Natural killer cell (primary cell): ENCODE results near the gene RAB3D. TPM values are rescaled to one million over a fixed set of nuclear protein-coding genes. Genes with fewer than 3 reads are reported as not detected.

Source experiments
- ATAC-seq, 3 donors: fragments of 150-1000 bp in 2 of 3; fragments of 200-7000 bp in 1 of 3; cut with Tn5 transposase; 1 replicate in 1 of 3; 2 replicates in 2 of 3; pipeline ENCODE4 v1.10.0; 2021; ENCODE audit warnings: mild to moderate bottlenecking in 2 of 3, moderate library complexity in 2 of 3
- DNase-seq, 2 donors: peaks; one replicate each; pipeline versions ENCODE4 v3.0.0 to v3.0.0-alpha.2; 2013 to 2021; ENCODE audit warnings: mixed read lengths in 1 of 2
- H3K27ac ChIP-seq: one replicate; pipeline ENCODE4 v1.5.1; 2013; ENCODE audit warnings: mild to moderate bottlenecking, low read length
- H3K27me3 ChIP-seq: one replicate; pipeline ENCODE4 v1.6.1; 2013; ENCODE audit warnings: low read length; ENCODE audit not compliant: control insufficient read depth, insufficient read depth
- H3K36me3 ChIP-seq: one replicate; pipeline ENCODE4 v1.6.1; 2013; ENCODE audit warnings: low read length; ENCODE audit not compliant: control insufficient read depth, insufficient read depth
- H3K4me1 ChIP-seq: one replicate; pipeline ENCODE4 v1.6.1; 2013; ENCODE audit warnings: low read length; ENCODE audit not compliant: control insufficient read depth, insufficient read depth
- H3K4me3 ChIP-seq: one replicate; pipeline ENCODE4 v1.5.1; 2013; ENCODE audit warnings: low read length
- H3K9me3 ChIP-seq: one replicate; pipeline ENCODE4 v1.6.1; 2013; ENCODE audit warnings: low read length; ENCODE audit not compliant: control insufficient read depth, insufficient read depth
- H3K27ac Mint-ChIP-seq, 2 donors: one replicate each; pipeline ENCODE4 v1.8.0; 2022; ENCODE audit warnings: mild to moderate bottlenecking in 2 of 2, mixed read lengths in 2 of 2, moderate library complexity in 1 of 2
- H3K27me3 Mint-ChIP-seq, 2 donors: one replicate each; pipeline ENCODE4 v1.8.0; 2022; ENCODE audit warnings: low read depth in 2 of 2, mixed read lengths in 2 of 2
- H3K36me3 Mint-ChIP-seq: one replicate; pipeline ENCODE4 v1.8.0; 2022; ENCODE audit warnings: mixed read lengths
- H3K4me1 Mint-ChIP-seq, 2 donors: one replicate each; pipeline ENCODE4 v1.8.0; 2022; ENCODE audit warnings: mixed read lengths in 2 of 2
- H3K4me3 Mint-ChIP-seq: one replicate; pipeline ENCODE4 v1.8.0; 2022; ENCODE audit warnings: mild to moderate bottlenecking, moderate library complexity, mixed read lengths
- H3K9me3 Mint-ChIP-seq, 2 donors: one replicate each; pipeline ENCODE4 v1.8.0; 2022; ENCODE audit warnings: mixed read lengths in 2 of 2
- CTCF ChIP-seq: fragments of 200-600 bp; IDR thresholded peaks from one replicate; pipeline ENCODE4 v1.8.0; 2022; ENCODE audit warnings: antibody characterized with exemption
- WGBS: methylation state at CpG from one replicate; pipeline ENCODE4 v1.1.7; 2013; ENCODE audit warnings: missing lambda C conversion rate; ENCODE audit not compliant: insufficient coverage; 5-methylcytosine and 5-hydroxymethylcytosine counted together
- intact Hi-C: fragments of 100-400 bp; cut with micrococcal nuclease; formaldehyde crosslinking; loops from one replicate; pipeline ENCODE4 v1.14.2; 2022
- total RNA-seq, 4 donors: library from RNA; stranded (reverse); fragments of 120-200 nt in 1 of 4; gene quantifications; one replicate each; pipeline versions ENCODE4 v1.2.3 to v1.2.4, GENCODE V29; 2013 to 2022

The RAB3D gene
- total RNA-seq, 3 donors from 2014 or later (not counting 1 experiment from before 2014, with no cell fraction given): 14.3 to 20.0 (median 15.7) TPM

DNA sequence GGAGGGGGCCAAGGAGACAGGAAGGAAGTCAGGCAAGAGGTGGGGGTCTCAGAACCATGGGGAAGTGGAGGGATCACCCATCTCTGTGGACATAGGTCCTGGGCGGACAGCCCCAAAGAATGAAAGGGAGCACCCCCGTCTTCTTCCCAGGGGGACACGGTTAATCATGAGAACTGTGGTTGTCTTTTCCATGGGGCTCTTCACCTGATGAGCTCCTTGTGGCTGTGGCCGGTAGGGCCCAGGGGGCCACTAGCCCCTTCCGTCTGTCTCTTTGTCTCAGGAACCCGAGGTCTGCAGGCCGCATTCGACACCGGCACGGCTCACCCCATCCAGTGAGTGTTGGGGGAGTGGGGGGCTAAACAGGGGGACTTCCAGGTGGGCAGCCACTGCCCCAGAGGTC, 24.4 kb upstream of the RAB3D start:
- no peak for TF ChIP-seq CTCF
- no peak overlapping the region for H3K27ac ChIP-seq
- intact Hi-C loops: no loop called here
- H3K27me3 Mint-ChIP-seq: no peaks in the 10 kb centered on the region
- no peak overlapping the region for H3K27ac Mint-ChIP-seq
- H3K9me3 ChIP-seq: no peaks in the 10 kb centered on the region
- H3K9me3 Mint-ChIP-seq: no peaks in the 10 kb centered on the region
- no peak overlapping the region for H3K4me3 ChIP-seq
- DNase-seq: no peak
- no peaks in the 10 kb centered on the region for H3K4me1 Mint-ChIP-seq
- WGBS: 96% methylated on average over 10 of the region's 10 CpGs
- H3K36me3 ChIP-seq: peaks cover 2% of the 10 kb centered on the region
- no peaks in the 10 kb centered on the region for H3K27me3 ChIP-seq
- no peak overlapping the region for H3K4me3 Mint-ChIP-seq
- no peaks in the 10 kb centered on the region for H3K4me1 ChIP-seq
- no peak for ATAC-seq
- H3K36me3 Mint-ChIP-seq: no peaks in the 10 kb centered on the region

DNA sequence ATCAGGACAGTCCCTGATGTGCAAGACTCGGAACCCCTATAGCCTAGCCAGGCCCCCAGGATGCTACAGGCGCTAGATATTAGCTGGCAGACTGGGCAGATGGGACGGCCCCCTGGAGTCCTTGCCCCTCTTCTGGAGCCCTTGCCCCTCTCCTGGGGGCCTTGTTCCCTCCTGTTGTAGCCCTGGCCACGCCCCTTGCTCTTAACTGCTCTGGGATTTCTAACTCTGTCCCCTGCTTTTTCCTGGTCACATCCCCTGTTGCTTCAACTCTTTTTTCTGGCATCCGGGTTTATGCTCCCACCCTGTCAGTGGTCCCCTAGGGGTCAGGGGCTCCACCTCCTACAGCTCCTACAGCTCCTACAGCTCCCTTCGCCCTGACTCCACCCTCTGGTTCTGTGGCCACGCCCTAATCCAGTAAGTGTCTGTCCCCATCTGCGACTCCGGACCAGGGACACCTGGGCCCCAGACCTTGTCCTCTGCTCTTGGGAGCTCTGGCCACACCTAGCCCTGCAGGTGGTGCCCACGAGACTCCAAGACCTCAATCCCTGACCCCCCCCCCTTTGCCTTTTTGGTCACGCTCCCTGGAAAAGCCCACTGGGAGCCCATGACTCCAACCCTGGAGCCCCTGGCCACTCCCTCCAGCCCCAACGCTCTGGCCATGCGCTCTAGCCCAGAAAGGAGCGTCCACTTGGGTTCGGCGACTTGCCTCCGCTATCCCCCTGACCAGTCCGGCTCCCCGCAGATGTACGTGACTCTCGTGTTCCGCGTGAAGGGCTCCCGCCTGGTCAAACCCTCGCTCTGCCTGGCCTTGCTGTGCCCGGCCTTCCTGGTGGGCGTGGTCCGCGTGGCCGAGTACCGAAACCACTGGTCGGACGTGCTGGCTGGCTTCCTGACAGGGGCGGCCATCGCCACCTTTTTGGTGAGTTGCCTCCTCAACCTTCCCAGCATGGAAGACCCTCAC, 22.6 kb upstream of the RAB3D start:
- H3K36me3 ChIP-seq: no peaks in the 10 kb centered on the region
- DNase-seq: no peak
- no peaks in the 10 kb centered on the region for H3K9me3 ChIP-seq
- no peaks in the 10 kb centered on the region for H3K27me3 Mint-ChIP-seq
- no peak overlapping the region for H3K27ac Mint-ChIP-seq
- H3K4me3 Mint-ChIP-seq: no peak overlapping the region
- intact Hi-C loops: no loop called here
- 95% methylated on average over 34 of the region's 35 CpGs for WGBS
- no peak overlapping the region for H3K27ac ChIP-seq
- ATAC-seq: no peak
- H3K4me1 ChIP-seq: no peaks in the 10 kb centered on the region
- TF ChIP-seq CTCF: no peak
- no peaks in the 10 kb centered on the region for H3K27me3 ChIP-seq
- H3K9me3 Mint-ChIP-seq: no peaks in the 10 kb centered on the region
- H3K36me3 Mint-ChIP-seq: no peaks in the 10 kb centered on the region
- no peak overlapping the region for H3K4me3 ChIP-seq
- no peaks in the 10 kb centered on the region for H3K4me1 Mint-ChIP-seq

- Histone ChIP-seq H3K9me3 (no peaks in the 10 kb centered on the region), H3K27ac (no peak overlapping the region), H3K4me1 (peaks cover 1% of the 10 kb centered on the region), H3K27me3 (no peaks in the 10 kb centered on the region), H3K36me3 (no peaks in the 10 kb centered on the region), H3K4me3 (no peak overlapping the region)
- Mint-ChIP-seq H3K36me3 (no peaks in the 10 kb centered on the region), H3K4me3 (no peak overlapping the region), H3K27ac (no peak overlapping the region), H3K9me3 (no peaks in the 10 kb centered on the region), H3K4me1 (peaks cover 4 to 6% of the 10 kb centered on the region in 2 donors), H3K27me3 (no peaks in the 10 kb centered on the region)
- TF ChIP-seq CTCF: no peak
- ATAC-seq: no peak
- no peak for DNase-seq
- 91% methylated on average over 43 of the region's 43 CpGs for WGBS
- intact Hi-C loops: no loop called here
Measured at GRCh38 chr19:11361037-11361770, 21.7 kb upstream of the RAB3D start.
